ENCODE data around the gene KCNJ6. TPM values are rescaled to one million over a fixed set of nuclear protein-coding genes. Genes with fewer than 3 reads are reported as not detected.

KCNJ6 gene
- total and polyA plus RNA-seq, 2 donors from 2014 or later = 0.06 TPM; not detected in 1

DNA sequence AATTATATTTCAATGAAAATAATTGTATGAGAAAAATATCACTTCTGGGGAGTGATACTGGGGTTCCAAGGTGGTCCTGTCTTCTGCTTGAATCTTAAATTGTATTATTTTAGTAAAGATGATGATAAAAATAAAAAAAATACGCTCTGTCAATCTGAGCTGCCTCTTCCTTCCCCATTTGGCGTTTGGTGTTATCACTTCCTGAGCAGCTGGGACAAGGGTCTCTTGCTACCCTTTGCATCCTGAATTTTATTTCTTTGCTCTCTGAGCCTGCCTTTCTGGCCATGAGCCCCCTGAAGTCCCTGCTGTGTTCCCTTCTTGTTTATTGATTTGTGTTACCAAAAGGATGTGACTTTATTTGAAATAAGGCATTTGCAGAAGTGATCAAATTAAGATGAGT, 111.0 kb downstream of the KCNJ6 start:
- H3K9me3 ChIP-seq (ENCODE audit: control insufficient read depth in 2 of 3, insufficient read depth in 1 of 3, low read length in 3 of 3) = no peaks in the 10 kb centered on the region
- H3K9ac ChIP-seq (ENCODE audit: low read length in 3 of 3) = no peak overlapping the region
- no peaks in the 10 kb centered on the region for H3K4me1 ChIP-seq (ENCODE audit: control insufficient read depth in 2 of 3, insufficient read depth in 2 of 3, low read depth in 1 of 3, low read length in 3 of 3)
- H3K27ac ChIP-seq (ENCODE audit: low read depth in 2 of 2, low read length in 2 of 2) = no peak overlapping the region
- DNase-seq = no peak
- H3K27me3 ChIP-seq (ENCODE audit: control insufficient read depth, insufficient read depth, low read length) = no peaks in the 10 kb centered on the region
- H3K4me3 ChIP-seq (ENCODE audit: low read length in 3 of 3) = no peak overlapping the region
- intact Hi-C loops (cut with DNase I) = no loop called here
- TF ChIP-seq, protein P1, sequence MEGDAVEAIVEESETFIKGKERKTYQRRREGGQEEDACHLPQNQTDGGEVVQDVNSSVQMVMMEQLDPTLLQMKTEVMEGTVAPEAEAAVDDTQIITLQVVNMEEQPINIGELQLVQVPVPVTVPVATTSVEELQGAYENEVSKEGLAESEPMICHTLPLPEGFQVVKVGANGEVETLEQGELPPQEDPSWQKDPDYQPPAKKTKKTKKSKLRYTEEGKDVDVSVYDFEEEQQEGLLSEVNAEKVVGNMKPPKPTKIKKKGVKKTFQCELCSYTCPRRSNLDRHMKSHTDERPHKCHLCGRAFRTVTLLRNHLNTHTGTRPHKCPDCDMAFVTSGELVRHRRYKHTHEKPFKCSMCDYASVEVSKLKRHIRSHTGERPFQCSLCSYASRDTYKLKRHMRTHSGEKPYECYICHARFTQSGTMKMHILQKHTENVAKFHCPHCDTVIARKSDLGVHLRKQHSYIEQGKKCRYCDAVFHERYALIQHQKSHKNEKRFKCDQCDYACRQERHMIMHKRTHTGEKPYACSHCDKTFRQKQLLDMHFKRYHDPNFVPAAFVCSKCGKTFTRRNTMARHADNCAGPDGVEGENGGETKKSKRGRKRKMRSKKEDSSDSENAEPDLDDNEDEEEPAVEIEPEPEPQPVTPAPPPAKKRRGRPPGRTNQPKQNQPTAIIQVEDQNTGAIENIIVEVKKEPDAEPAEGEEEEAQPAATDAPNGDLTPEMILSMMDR (IDR thresholded peaks at IDR 0.05; ENCODE audit: borderline replicate concordance, extremely low read depth, insufficient read depth) = no peak
- no peak for FAIRE-seq
- H3K36me3 ChIP-seq (ENCODE audit: control insufficient read depth in 2 of 3, insufficient read depth in 3 of 3, low read length in 3 of 3) = no peaks in the 10 kb centered on the region

DNA sequence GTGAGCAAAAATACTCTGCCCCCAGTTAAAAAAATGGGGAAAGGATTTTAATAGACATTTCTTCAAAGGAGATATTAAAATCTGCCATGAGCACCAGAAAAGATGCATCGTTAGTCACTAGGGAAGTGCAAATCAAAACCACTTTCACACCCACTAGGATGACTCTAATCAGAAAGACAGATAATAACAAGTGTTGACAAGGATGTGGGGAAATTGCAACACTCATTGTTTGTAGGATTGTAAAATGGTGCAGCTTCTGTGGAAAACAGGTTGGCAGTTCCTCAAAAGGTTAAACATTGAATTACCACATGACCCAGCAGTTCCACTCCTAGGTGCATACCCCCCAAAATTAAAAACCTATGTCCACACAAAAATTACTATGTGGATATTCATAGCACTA, 112.3 kb downstream of the KCNJ6 start:
- Histone ChIP-seq H3K4me3 (ENCODE audit: low read length in 3 of 3) (no peak overlapping the region), H3K9me3 (ENCODE audit: control insufficient read depth in 2 of 3, insufficient read depth in 1 of 3, low read length in 3 of 3) (no peaks in the 10 kb centered on the region), H3K4me1 (ENCODE audit: control insufficient read depth in 2 of 3, insufficient read depth in 2 of 3, low read depth in 1 of 3, low read length in 3 of 3) (no peaks in the 10 kb centered on the region), H3K36me3 (ENCODE audit: control insufficient read depth in 2 of 3, insufficient read depth in 3 of 3, low read length in 3 of 3) (no peaks in the 10 kb centered on the region), H3K27ac (ENCODE audit: low read depth in 2 of 2, low read length in 2 of 2) (no peak overlapping the region), H3K9ac (ENCODE audit: low read length in 3 of 3) (no peak overlapping the region), H3K27me3 (ENCODE audit: control insufficient read depth, insufficient read depth, low read length) (no peaks in the 10 kb centered on the region)
- DNase-seq (no peak), FAIRE-seq (no peak)
- TF ChIP-seq, protein P1 (IDR thresholded peaks at IDR 0.05; ENCODE audit: borderline replicate concordance, extremely low read depth, insufficient read depth) = no peak
- intact Hi-C loops (cut with DNase I) = no loop called here

DNA sequence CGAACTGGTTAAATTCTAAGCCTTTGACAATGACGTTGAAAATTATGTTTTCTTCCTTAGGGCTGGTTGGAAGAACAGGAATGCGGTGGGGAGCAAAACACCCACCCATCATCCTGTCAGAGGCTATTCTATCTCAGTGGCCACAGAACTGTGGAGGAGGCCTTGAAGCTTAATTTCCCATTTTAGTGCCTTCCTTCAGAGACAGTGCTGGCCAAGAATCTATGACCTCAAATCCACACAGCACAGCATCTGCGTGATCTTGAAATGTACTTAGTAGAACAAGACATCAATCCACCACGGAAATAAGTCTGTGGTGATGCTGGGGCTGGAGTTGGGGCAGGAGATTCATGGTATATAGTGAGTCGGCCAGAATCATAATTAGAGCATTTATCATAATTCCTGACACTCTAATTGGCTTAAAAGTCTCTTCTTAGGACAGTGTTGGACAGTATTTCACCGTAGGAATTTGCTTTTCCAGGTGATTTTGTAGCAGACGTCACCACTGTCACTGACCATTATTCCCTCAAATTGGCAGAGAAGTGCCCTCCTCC, 113.1 kb downstream of the KCNJ6 start:
- H3K27me3 ChIP-seq (ENCODE audit: control insufficient read depth, insufficient read depth, low read length) = no peaks in the 10 kb centered on the region
- H3K27ac ChIP-seq (ENCODE audit: low read depth in 2 of 2, low read length in 2 of 2) = no peak overlapping the region
- no peak overlapping the region for H3K4me3 ChIP-seq (ENCODE audit: low read length in 3 of 3)
- no peaks in the 10 kb centered on the region for H3K36me3 ChIP-seq (ENCODE audit: control insufficient read depth in 2 of 3, insufficient read depth in 3 of 3, low read length in 3 of 3)
- intact Hi-C loops (cut with DNase I) = no loop called here
- FAIRE-seq (no peak), DNase-seq (peak in 3 of 5 donors; percentile 12 to 45 (median 22))
- H3K9me3 ChIP-seq (ENCODE audit: control insufficient read depth in 2 of 3, insufficient read depth in 1 of 3, low read length in 3 of 3) = no peaks in the 10 kb centered on the region
- H3K4me1 ChIP-seq (ENCODE audit: control insufficient read depth in 2 of 3, insufficient read depth in 2 of 3, low read depth in 1 of 3, low read length in 3 of 3) = no peaks in the 10 kb centered on the region
- TF ChIP-seq, protein P1 (IDR thresholded peaks at IDR 0.05; ENCODE audit: borderline replicate concordance, extremely low read depth, insufficient read depth) = no peak
- no peak overlapping the region for H3K9ac ChIP-seq (ENCODE audit: low read length in 3 of 3)

Measured in kidney (tissue), 14 donors.